ENCODE results near the gene TMEM109. TPM values are rescaled to one million over a fixed set of nuclear protein-coding genes. Genes with fewer than 3 reads are reported as not detected.

The TMEM109 gene
- total RNA-seq, 4 donors from 2014 or later: 35.2 to 47.2 (median 45.1) TPM

DNA sequence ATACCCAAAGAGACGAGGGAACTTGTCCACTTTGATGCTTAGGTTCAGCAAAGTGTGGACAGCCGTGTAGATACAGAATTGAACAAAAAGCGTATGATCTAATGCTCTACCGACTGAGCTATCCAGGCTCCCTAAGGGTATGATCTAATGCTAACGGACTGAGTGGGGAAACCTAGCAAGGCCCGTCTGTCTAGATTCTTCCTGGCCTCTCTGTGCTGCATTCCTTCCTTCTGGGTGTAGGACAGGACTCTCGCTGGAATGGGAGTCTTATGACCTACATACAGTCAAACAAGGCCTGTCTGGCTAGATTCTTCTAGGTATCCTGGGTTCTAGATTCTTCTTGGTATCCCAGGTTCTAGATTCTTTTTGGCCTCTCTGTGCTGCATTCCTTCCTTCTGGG is 46.4 kb downstream of the TMEM109 start:
- TF ChIP-seq POLR2AphosphoS5 (IDR thresholded peaks at IDR 0.05): no peak
- TF ChIP-seq, protein P1, sequence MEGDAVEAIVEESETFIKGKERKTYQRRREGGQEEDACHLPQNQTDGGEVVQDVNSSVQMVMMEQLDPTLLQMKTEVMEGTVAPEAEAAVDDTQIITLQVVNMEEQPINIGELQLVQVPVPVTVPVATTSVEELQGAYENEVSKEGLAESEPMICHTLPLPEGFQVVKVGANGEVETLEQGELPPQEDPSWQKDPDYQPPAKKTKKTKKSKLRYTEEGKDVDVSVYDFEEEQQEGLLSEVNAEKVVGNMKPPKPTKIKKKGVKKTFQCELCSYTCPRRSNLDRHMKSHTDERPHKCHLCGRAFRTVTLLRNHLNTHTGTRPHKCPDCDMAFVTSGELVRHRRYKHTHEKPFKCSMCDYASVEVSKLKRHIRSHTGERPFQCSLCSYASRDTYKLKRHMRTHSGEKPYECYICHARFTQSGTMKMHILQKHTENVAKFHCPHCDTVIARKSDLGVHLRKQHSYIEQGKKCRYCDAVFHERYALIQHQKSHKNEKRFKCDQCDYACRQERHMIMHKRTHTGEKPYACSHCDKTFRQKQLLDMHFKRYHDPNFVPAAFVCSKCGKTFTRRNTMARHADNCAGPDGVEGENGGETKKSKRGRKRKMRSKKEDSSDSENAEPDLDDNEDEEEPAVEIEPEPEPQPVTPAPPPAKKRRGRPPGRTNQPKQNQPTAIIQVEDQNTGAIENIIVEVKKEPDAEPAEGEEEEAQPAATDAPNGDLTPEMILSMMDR (IDR thresholded peaks at IDR 0.05): no peak
- no peak for TF ChIP-seq EP300 (IDR thresholded peaks at IDR 0.05; ENCODE audit: low read depth)
- TF ChIP-seq POLR2A (IDR thresholded peaks at IDR 0.05): no peak
- 85 to 95% methylated on average over 7 of the region's 7 CpGs for WGBS, 2 donors (ENCODE audit: low coverage in 1 of 2)
- no peaks in the 10 kb centered on the region for H3K36me3 ChIP-seq
- in situ Hi-C loops (cut with MboI; ENCODE audit: low pct_ligation_motif_present in 1 of 4, low pct_unique_long_range_greater_than_20kb in 1 of 4, low sequenced_read_pairs in 3 of 4) (loop anchor here in 1 of 4 donors (10.0 kb wide), 1 partner anchor 164 kb away; no protein-coding TSS in a partner anchor), intact Hi-C loops (cut with DNase I; ENCODE audit: low total_unique reads) (no loop called here)
- no peak overlapping the region for H3K4me3 ChIP-seq
- no peak for DNase-seq
- no peak overlapping the region for H3K27ac ChIP-seq
- no peaks in the 10 kb centered on the region for H3K4me1 ChIP-seq
- no peaks in the 10 kb centered on the region for H3K9me3 ChIP-seq
- H3K27me3 ChIP-seq: no peaks in the 10 kb centered on the region

DNA sequence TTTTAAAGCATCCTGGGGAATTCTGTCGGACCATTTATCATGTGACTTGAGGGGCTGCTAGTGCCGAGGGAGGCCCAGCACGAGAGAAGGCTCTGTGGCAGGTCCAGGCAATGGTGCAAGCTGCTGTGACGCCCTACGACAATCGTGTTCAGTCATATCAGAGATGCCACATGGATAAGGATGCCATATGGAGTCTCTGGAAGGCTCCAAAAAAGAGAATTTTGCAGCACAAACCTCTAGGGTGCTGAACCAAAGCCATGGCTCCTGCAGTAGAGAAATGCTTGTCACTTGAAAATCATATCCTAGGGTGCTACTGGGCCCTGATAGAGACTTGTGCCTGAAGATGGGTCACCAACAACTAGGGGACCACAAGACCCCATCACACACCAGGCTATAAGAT is 50.8 kb downstream of the TMEM109 start:
- Histone ChIP-seq H3K27me3 (no peaks in the 10 kb centered on the region), H3K36me3 (no peaks in the 10 kb centered on the region), H3K4me1 (no peaks in the 10 kb centered on the region), H3K9me3 (no peaks in the 10 kb centered on the region), H3K27ac (no peak overlapping the region), H3K4me3 (no peak overlapping the region)
- intact Hi-C loops (cut with DNase I; ENCODE audit: low total_unique reads) (no loop called here), in situ Hi-C loops (cut with MboI; ENCODE audit: low pct_ligation_motif_present in 1 of 4, low pct_unique_long_range_greater_than_20kb in 1 of 4, low sequenced_read_pairs in 3 of 4) (loop anchor here in 1 of 4 donors (10.0 kb wide), 1 partner anchor 160 kb away; no protein-coding TSS in a partner anchor)
- no peak for DNase-seq
- 83% methylated on average over 6 of the region's 6 CpGs; no CpG with 5 or more reads in 1 of the 2 donors for WGBS, 2 donors (ENCODE audit: low coverage in 1 of 2)
- no peak for TF ChIP-seq POLR2AphosphoS5 (IDR thresholded peaks at IDR 0.05)
- TF ChIP-seq EP300 (IDR thresholded peaks at IDR 0.05; ENCODE audit: low read depth): no peak
- TF ChIP-seq, protein P1 (IDR thresholded peaks at IDR 0.05): no peak
- TF ChIP-seq POLR2A (IDR thresholded peaks at IDR 0.05): no peak

DNA sequence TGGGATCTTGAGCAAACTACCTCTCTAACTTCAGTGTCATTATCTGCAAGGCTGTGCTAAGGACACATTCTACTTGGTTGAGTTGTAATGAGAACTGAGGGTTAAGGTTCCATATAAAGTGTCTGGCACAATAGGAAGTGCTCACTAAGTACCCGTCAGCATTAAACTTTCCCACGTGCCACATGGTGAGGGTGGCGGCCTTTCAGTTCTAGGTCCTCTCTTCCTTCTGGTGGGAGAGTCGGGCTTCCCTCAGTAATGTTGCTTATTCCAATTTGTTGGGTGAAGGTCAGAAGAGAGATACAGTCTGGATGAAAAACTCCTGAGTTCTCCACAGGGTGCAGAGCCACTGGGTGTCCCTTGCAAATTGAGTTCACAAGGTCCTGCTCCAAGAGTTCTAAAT is 52.9 kb downstream of the TMEM109 start:
- H3K4me3 ChIP-seq: no peak overlapping the region
- DNase-seq: no peak
- in situ Hi-C loops (cut with MboI; ENCODE audit: low pct_ligation_motif_present in 1 of 4, low pct_unique_long_range_greater_than_20kb in 1 of 4, low sequenced_read_pairs in 3 of 4): loop anchor here in 1 of 4 donors (10.0 kb wide), 1 partner anchor 158 kb away; no protein-coding TSS in a partner anchor

DNA sequence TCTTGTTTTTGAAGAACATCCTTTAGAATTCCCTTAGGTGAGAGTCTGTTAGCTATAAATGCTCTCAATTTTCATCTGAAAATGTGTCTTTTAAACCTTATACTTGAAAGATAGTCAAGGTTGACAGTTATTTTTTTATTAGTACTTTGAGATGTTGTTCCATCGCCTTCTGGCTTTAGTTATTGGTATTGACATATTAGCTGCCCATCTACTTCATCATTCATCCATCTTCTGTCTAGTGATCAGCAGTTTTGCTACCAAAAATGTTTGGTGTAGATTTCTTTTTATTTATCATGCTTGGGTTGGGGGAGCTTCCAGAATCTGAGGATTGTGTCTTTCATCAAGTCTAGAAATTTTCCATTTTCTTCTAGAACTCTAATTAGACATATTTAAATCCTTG is 54.3 kb downstream of the TMEM109 start:
- peaks cover 3% of the 10 kb centered on the region for H3K27me3 ChIP-seq
- WGBS, 2 donors (ENCODE audit: low coverage in 1 of 2): 40 to 56% methylated on average over 1 of the region's 1 CpG
- no peaks in the 10 kb centered on the region for H3K9me3 ChIP-seq
- H3K4me3 ChIP-seq: no peak overlapping the region
- in situ Hi-C loops (cut with MboI; ENCODE audit: low pct_ligation_motif_present in 1 of 4, low pct_unique_long_range_greater_than_20kb in 1 of 4, low sequenced_read_pairs in 3 of 4): loop anchor here in 1 of 4 donors (10.0 kb wide), 1 partner anchor 157 kb away; no protein-coding TSS in a partner anchor
- intact Hi-C loops (cut with DNase I; ENCODE audit: low total_unique reads): no loop called here
- H3K27ac ChIP-seq: no peak overlapping the region
- DNase-seq: no peak
- no peaks in the 10 kb centered on the region for H3K36me3 ChIP-seq
- TF ChIP-seq EP300 (IDR thresholded peaks at IDR 0.05; ENCODE audit: low read depth) (no peak), POLR2A (IDR thresholded peaks at IDR 0.05) (no peak)
- TF ChIP-seq, protein P1 (IDR thresholded peaks at IDR 0.05): no peak
- H3K4me1 ChIP-seq: no peaks in the 10 kb centered on the region

More for the DNA sequence above, 52.9 kb downstream of the TMEM109 start:
- TF ChIP-seq POLR2AphosphoS5 (IDR thresholded peaks at IDR 0.05): no peak
- no peak for TF ChIP-seq POLR2A (IDR thresholded peaks at IDR 0.05)
- TF ChIP-seq EP300 (IDR thresholded peaks at IDR 0.05; ENCODE audit: low read depth): no peak
- TF ChIP-seq, protein P1 (IDR thresholded peaks at IDR 0.05): no peak
- Histone ChIP-seq H3K27me3 (peaks cover 3% of the 10 kb centered on the region), H3K4me1 (no peaks in the 10 kb centered on the region), H3K27ac (no peak overlapping the region), H3K9me3 (no peaks in the 10 kb centered on the region), H3K36me3 (no peaks in the 10 kb centered on the region)
- intact Hi-C loops (cut with DNase I; ENCODE audit: low total_unique reads): no loop called here
- WGBS, 2 donors (ENCODE audit: low coverage in 1 of 2): 72% methylated on average over 4 of the region's 4 CpGs; no CpG with 5 or more reads in 1 of the 2 donors
